GM12878 (cell line): Measurements from ENCODE around the gene KLF11. TPM values are rescaled to one million over a fixed set of nuclear protein-coding genes. Genes with fewer than 3 reads are reported as not detected.

Experiments
- ATAC-seq: fragments of 200-7000 bp; cut with Tn5 transposase; 3 replicates; pipeline ENCODE4 v1.9.1; 2020; ENCODE audit warnings: mild to moderate bottlenecking, moderate library complexity
- BruUV-seq: library from RNA; stranded (reverse); fragments of 400-500 nt; replicated peaks from 2 replicates; lab custom pipeline; 2021; lab: Mats Ljungman, UMichigan
- CTCF ChIA-PET: fragments of 300-600 bp; sonication (Branson Sonifier 250); formaldehyde crosslinking; extraction: SDS; loops from one replicate; lab custom pipeline; 2021; ENCODE audit warnings: inconsistent platforms; lab: Yijun Ruan, JAX
- POLR2A ChIA-PET: fragments of 350-600 bp; formaldehyde crosslinking; extraction: SDS; loops from one replicate; lab custom pipeline; 2021; ENCODE audit warnings: inconsistent platforms; lab: Charles Lee
- RAD21 ChIA-PET: fragments of 300-600 bp; sonication (Branson Sonifier 250); formaldehyde crosslinking; loops from one replicate; lab custom pipeline; 2023; ENCODE audit warnings: antibody characterized with exemption; ENCODE audit not compliant: unreplicated experiment; lab: Charles Lee
- SMC1A ChIA-PET: fragments of 300-600 bp; sonication (Branson Sonifier 250); formaldehyde crosslinking; loops from one replicate; lab custom pipeline; 2023; ENCODE audit not compliant: unreplicated experiment, uncharacterized antibody; lab: Charles Lee
- DNase-seq: peaks from one replicate; pipeline ENCODE4 v3.0.0-alpha.2; 2011; ENCODE audit warnings: low read depth, low spot score
- FAIRE-seq: peaks from 3 replicates; lab custom pipeline; 2011; peaks lifted over from hg19 to GRCh38; lab: Jason Lieb, UNC
- H2AFZ ChIP-seq: 2 replicates; pipeline ENCODE4 v1.6.0; 2011; ENCODE audit warnings: low read depth, low read length, control low read depth; ENCODE audit not compliant: control insufficient read depth
- H3K27ac ChIP-seq: 2 replicates; pipeline ENCODE4 v1.5.1; 2011; ENCODE audit warnings: control low read depth; ENCODE audit not compliant: control insufficient read depth, insufficient read depth
- H3K27me3 ChIP-seq, 2 experiments: replicated peaks in 1 of 2; 2 replicates each; pipeline versions ENCODE4 v1.6.0 to v1.6.1; 2011; ENCODE audit warnings: low read length in 1 of 2; ENCODE audit not compliant: control insufficient read depth in 2 of 2, insufficient read depth in 2 of 2
- H3K36me3 ChIP-seq, 2 experiments: 2 replicates each; pipeline ENCODE4 v1.5.1; 2011; ENCODE audit warnings: low read length in 1 of 2; ENCODE audit not compliant: control insufficient read depth in 2 of 2, insufficient read depth in 2 of 2
- H3K4me1 ChIP-seq: 2 replicates; pipeline ENCODE4 v1.6.1; 2011; ENCODE audit warnings: mild to moderate bottlenecking, low read length, moderate library complexity, mixed read lengths; ENCODE audit not compliant: control insufficient read depth, insufficient read depth
- H3K4me2 ChIP-seq: 2 replicates; pipeline ENCODE4 v1.6.0; 2011; ENCODE audit warnings: control low read depth; ENCODE audit not compliant: control insufficient read depth, insufficient read depth
- H3K4me3 ChIP-seq: fragments of 200-600 bp; sonication (generic); 2 replicates; pipeline ENCODE4 v1.5.1; 2016
- H3K79me2 ChIP-seq: 2 replicates; pipeline ENCODE4 v1.6.0; 2011; ENCODE audit warnings: low read length; ENCODE audit not compliant: control insufficient read depth, insufficient read depth
- H3K9ac ChIP-seq: 2 replicates; pipeline ENCODE4 v1.8.0; 2011; ENCODE audit warnings: low read length, control low read depth, mixed read lengths; ENCODE audit not compliant: control insufficient read depth, insufficient read depth
- H3K9me3 ChIP-seq: replicated peaks from 3 replicates; pipeline ENCODE4 v1.5.1; 2011; ENCODE audit warnings: mild to moderate bottlenecking, low read length; ENCODE audit not compliant: control insufficient read depth, insufficient read depth
- H4K20me1 ChIP-seq: 2 replicates; pipeline ENCODE4 v1.6.0; 2011; ENCODE audit not compliant: control insufficient read depth, insufficient read depth
- ATF7 ChIP-seq: fragments of 450-650 bp; IDR thresholded peaks from 2 replicates; pipeline ENCODE4 v1.6.1; 2016; ENCODE audit warnings: low read depth, mild to moderate bottlenecking
- BACH1 ChIP-seq: fragments of 450-650 bp; IDR thresholded peaks from 2 replicates; pipeline ENCODE4 v1.6.1; 2017; ENCODE audit warnings: mild to moderate bottlenecking, borderline replicate concordance
- FOXK2 ChIP-seq: fragments of 450-650 bp; IDR thresholded peaks from 2 replicates; pipeline ENCODE4 v1.6.1; 2017; ENCODE audit warnings: mild to moderate bottlenecking, moderate library complexity
- KDM1A ChIP-seq: fragments of 200-600 bp; sonication (generic); IDR thresholded peaks from 2 replicates; pipeline ENCODE4 v1.6.1; 2016; ENCODE audit warnings: borderline replicate concordance
- MXI1 ChIP-seq: fragments of 150-350 bp; IDR thresholded peaks from 2 replicates; pipeline ENCODE4 v1.6.1; 2011; ENCODE audit warnings: low read depth, mild to moderate bottlenecking, inconsistent platforms, low read length, improper control_type of control experiment
- NFYB ChIP-seq: IDR thresholded peaks from 2 replicates; pipeline ENCODE4 v1.6.1; 2011; ENCODE audit warnings: low read depth, mild to moderate bottlenecking, low read length, improper control_type of control experiment, moderate library complexity; ENCODE audit not compliant: insufficient read depth
- PBX3 ChIP-seq: IDR thresholded peaks from 2 replicates; pipeline ENCODE4 v1.6.1; 2011; ENCODE audit warnings: mild to moderate bottlenecking, low read depth, low read length, moderate library complexity; ENCODE audit not compliant: insufficient replicate concordance
- PML ChIP-seq: IDR thresholded peaks from 2 replicates; pipeline ENCODE4 v1.6.1; 2012; ENCODE audit warnings: low read length, inconsistent platforms
- RBBP5 ChIP-seq: fragments of 200-600 bp; sonication (generic); conservative IDR thresholded peaks from 2 replicates; pipeline ENCODE4 v1.6.1; 2016
- SP1 ChIP-seq: IDR thresholded peaks from one replicate; pipeline ENCODE4 v1.6.1; 2011; ENCODE audit warnings: low read depth, low read length
- STAT3 ChIP-seq: IDR thresholded peaks from 2 replicates; pipeline ENCODE4 v1.6.1; 2011; ENCODE audit warnings: low read depth, low read length, improper control_type of control experiment
- ZBED1 ChIP-seq: IDR thresholded peaks from 2 replicates; pipeline ENCODE4 v1.6.1; 2016; ENCODE audit warnings: borderline replicate concordance
- ZNF622 ChIP-seq: fragments of 450-650 bp; IDR thresholded peaks from 2 replicates; pipeline ENCODE4 v1.6.1; 2017; ENCODE audit warnings: mild to moderate bottlenecking, inconsistent platforms
- WGBS: methylation state at CpG from one replicate; pipeline ENCODE4 v1.1.6; 2016; ENCODE audit warnings: low lambda C conversion rate; ENCODE audit not compliant: insufficient replicate concordance, insufficient coverage; ENCODE audit errors: missing lambda C conversion rate; 5-methylcytosine and 5-hydroxymethylcytosine counted together
- in situ Hi-C: fragments of 300-500 bp; cut with MboI; formaldehyde crosslinking; loops from 9 replicates; pipeline ENCODE4 v1.14.3; 2018; ENCODE audit warnings: mixed read lengths
- intact Hi-C: fragments of 100-400 bp; cut with micrococcal nuclease; formaldehyde crosslinking; loops from one replicate; pipeline ENCODE4 v1.14.2; 2022; ENCODE audit not compliant: unreplicated experiment
- polyA plus RNA-seq, 11 experiments: library from polyadenylated mRNA; depleted of rRNA in 4 of 11; unstranded in 6 of 11; stranded (reverse) in 5 of 11; fragments of >200 nt; fragmentation: Nextera tagmentation in 4 of 11; fragmentation: Illumina TruSeq in 1 of 11; extraction: Ambion mirVana in 4 of 11; extraction: Trizol in 1 of 11; gene quantifications; 1 replicate in 1 of 11; 2 replicates in 10 of 11; pipeline versions ENCODE4 v1.2.1 to v1.2.3, GENCODE V29; 2011 to 2016; ENCODE audit warnings: inconsistent platforms in 2 of 11, missing spikeins in 2 of 11, low read depth in 1 of 11
- total RNA-seq, 4 experiments: library from RNA; depleted of rRNA in 3 of 4; stranded (reverse); fragments of >200 nt in 3 of 4; fragmentation: Illumina TruSeq in 1 of 4; extraction: Trizol in 1 of 4; gene quantifications; 2 replicates each; pipeline versions ENCODE4 v1.2.1 to v1.2.3, GENCODE V29; 2013 to 2021
- TF ChIP-seq, protein P1 (sequence below): IDR thresholded peaks from 2 replicates; pipeline ENCODE4 v1.6.1; 2011; ENCODE audit warnings: borderline replicate concordance, low read depth, mild to moderate bottlenecking, moderate library complexity, low read length; ENCODE audit not compliant: insufficient read depth, poor library complexity, severe bottlenecking
- TF ChIP-seq, protein P2 (sequence below): fragments of 450-650 bp; IDR thresholded peaks from 2 replicates; pipeline ENCODE4 v1.6.1; 2017; ENCODE audit warnings: mild to moderate bottlenecking, moderate library complexity

KLF11 gene
- total and polyA plus RNA-seq, 10 of the 15 experiments (the other 5 are each of a cell fraction or from before 2014, with no cell fraction given): 0.03 to 0.54 (median 0.14) TPM; not detected in 1

DNA sequence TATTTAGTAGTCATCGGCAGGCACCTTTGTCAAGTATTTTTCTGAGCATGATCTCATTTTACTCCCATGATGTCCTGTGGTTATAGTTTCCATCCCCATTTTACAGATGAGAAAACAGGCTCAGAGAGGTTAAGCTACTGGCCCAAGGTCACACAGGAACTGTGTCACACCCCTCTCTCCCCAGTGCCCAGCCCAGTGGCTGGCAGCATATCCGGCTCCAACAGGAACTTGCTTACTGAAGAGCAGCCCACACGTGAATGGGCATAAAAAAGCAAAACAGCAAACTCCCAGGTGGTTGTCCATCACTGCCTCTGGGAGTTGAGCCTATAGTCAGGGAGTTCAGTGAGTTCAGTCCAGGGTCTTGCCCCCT, 8.3 kb upstream of the KLF11 start (continued):
- TF ChIP-seq PBX3: no peak
- no peak for TF ChIP-seq ZBED1
- no peak for TF ChIP-seq KDM1A
- no peak for TF ChIP-seq ATF7
- TF ChIP-seq PML: no peak
- TF ChIP-seq STAT3: no peak
- no peak for TF ChIP-seq BACH1

DNA sequence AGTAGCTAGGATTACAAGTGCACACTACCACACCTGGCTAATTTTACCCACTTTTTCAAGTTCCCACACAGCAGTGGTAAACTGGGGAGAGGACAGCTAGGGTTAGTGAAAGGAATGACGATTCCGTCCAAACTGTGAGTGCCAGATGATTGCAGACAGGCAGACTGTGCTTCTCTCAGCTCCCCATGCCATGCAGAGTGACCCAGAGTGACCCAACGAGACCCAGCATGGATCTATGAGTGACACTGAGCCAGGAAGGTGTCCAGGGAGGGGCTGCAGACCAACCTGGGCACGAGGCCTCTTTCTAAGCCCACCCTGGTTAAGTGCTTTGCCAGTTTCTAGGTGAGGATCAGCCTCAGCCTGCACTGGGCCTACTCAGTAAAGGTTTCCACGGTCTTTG, 7.7 kb upstream of the KLF11 start:
- H3K9me3 ChIP-seq: no peaks in the 10 kb centered on the region
- no peaks in the 10 kb centered on the region for H3K4me1 ChIP-seq
- H3K79me2 ChIP-seq: no peaks in the 10 kb centered on the region
- no peak overlapping the region for H3K9ac ChIP-seq
- no peak overlapping the region for H3K4me3 ChIP-seq
- H3K36me3 ChIP-seq: no peaks in the 10 kb centered on the region
- ChIA-PET POLR2A (no interaction called here), CTCF (interaction anchor here (0.6 to 6.9 kb wide), 7 partner anchors 13 to 381 kb away, joined by 3 to 45 read pairs (median 3); no protein-coding TSS in a partner anchor), RAD21 (interaction anchor here (0.6 to 1.7 kb wide), 4 partner anchors 12 to 221 kb away, joined by 3 to 6 read pairs (median 4); no protein-coding TSS in a partner anchor), SMC1A (interaction anchor here (1.2 to 3.0 kb wide), 3 partner anchors 10 to 13 kb away, joined by 3 to 11 read pairs (median 4); no protein-coding TSS in a partner anchor)
- no peak for ATAC-seq
- H3K27ac ChIP-seq: no peak overlapping the region
- no peak overlapping the region for H3K4me2 ChIP-seq
- BruUV-seq: no TSS peak
- 37% methylated on average over 5 of the region's 5 CpGs for WGBS
- no peak for DNase-seq
- H2AFZ ChIP-seq: no peak overlapping the region
- in situ Hi-C loops: no loop called here
- intact Hi-C loops: no loop called here
- H4K20me1 ChIP-seq: no peaks in the 10 kb centered on the region
- FAIRE-seq: no peak
- peaks cover 0 to 3% of the 10 kb centered on the region in 2 experiments; a peak in 1 of 4 replicates for H3K27me3 ChIP-seq
- TF ChIP-seq ZNF622: no peak
- no peak for TF ChIP-seq RBBP5
- TF ChIP-seq BACH1: no peak
- TF ChIP-seq FOXK2: no peak
- TF ChIP-seq MXI1: no peak
- TF ChIP-seq, protein P1, sequence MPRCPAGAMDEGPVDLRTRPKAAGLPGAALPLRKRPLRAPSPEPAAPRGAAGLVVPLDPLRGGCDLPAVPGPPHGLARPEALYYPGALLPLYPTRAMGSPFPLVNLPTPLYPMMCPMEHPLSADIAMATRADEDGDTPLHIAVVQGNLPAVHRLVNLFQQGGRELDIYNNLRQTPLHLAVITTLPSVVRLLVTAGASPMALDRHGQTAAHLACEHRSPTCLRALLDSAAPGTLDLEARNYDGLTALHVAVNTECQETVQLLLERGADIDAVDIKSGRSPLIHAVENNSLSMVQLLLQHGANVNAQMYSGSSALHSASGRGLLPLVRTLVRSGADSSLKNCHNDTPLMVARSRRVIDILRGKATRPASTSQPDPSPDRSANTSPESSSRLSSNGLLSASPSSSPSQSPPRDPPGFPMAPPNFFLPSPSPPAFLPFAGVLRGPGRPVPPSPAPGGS: no peak
- TF ChIP-seq NFYB: no peak
- TF ChIP-seq, protein P2, sequence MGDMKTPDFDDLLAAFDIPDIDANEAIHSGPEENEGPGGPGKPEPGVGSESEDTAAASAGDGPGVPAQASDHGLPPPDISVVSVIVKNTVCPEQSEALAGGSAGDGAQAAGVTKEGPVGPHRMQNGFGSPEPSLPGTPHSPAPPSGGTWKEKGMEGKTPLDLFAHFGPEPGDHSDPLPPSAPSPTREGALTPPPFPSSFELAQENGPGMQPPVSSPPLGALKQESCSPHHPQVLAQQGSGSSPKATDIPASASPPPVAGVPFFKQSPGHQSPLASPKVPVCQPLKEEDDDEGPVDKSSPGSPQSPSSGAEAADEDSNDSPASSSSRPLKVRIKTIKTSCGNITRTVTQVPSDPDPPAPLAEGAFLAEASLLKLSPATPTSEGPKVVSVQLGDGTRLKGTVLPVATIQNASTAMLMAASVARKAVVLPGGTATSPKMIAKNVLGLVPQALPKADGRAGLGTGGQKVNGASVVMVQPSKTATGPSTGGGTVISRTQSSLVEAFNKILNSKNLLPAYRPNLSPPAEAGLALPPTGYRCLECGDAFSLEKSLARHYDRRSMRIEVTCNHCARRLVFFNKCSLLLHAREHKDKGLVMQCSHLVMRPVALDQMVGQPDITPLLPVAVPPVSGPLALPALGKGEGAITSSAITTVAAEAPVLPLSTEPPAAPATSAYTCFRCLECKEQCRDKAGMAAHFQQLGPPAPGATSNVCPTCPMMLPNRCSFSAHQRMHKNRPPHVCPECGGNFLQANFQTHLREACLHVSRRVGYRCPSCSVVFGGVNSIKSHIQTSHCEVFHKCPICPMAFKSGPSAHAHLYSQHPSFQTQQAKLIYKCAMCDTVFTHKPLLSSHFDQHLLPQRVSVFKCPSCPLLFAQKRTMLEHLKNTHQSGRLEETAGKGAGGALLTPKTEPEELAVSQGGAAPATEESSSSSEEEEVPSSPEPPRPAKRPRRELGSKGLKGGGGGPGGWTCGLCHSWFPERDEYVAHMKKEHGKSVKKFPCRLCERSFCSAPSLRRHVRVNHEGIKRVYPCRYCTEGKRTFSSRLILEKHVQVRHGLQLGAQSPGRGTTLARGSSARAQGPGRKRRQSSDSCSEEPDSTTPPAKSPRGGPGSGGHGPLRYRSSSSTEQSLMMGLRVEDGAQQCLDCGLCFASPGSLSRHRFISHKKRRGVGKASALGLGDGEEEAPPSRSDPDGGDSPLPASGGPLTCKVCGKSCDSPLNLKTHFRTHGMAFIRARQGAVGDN: no peak
- TF ChIP-seq SP1: no peak
